ENCODE results near the gene AKR1C3. TPM values are rescaled to one million over a fixed set of nuclear protein-coding genes. Genes with fewer than 3 reads are reported as not detected.

The AKR1C3 gene
- total and polyA plus RNA-seq, 2 of the 4 experiments (the other 2 are of a cell fraction): 0.18 to 0.51 TPM

- Histone ChIP-seq H3K36me3 (ENCODE audit: control insufficient read depth, insufficient read depth, low read length) (no peaks in the 10 kb centered on the region), H3K79me1 (ENCODE audit: low read depth in 1 of 2, low read length in 2 of 2) (no peaks in the 10 kb centered on the region), H2AFZ (replicated peaks; ENCODE audit: low read length, poor library complexity) (no peak overlapping the region), H2BK20ac (ENCODE audit: low read depth, low read length) (no peak overlapping the region), H3K9me1 (ENCODE audit: insufficient read depth, low read length) (no peaks in the 10 kb centered on the region), H4K91ac (ENCODE audit: insufficient read depth, low read depth, low read length) (no peak overlapping the region), H3K4ac (ENCODE audit: low read depth, low read length) (no peak overlapping the region), H3K23ac (ENCODE audit: low read depth, low read length) (no peak overlapping the region), H4K8ac (ENCODE audit: low read depth in 2 of 2, low read length in 2 of 2) (no peak overlapping the region), H3K27me3 (ENCODE audit: control insufficient read depth, insufficient read depth, low read length) (no peaks in the 10 kb centered on the region), H3K4me3 (ENCODE audit: insufficient read depth, low read depth, low read length) (no peak overlapping the region), H3K14ac (replicated peaks; ENCODE audit: low read depth, low read length) (no peak overlapping the region), H3K27ac (ENCODE audit: insufficient read depth, low read length) (no peak overlapping the region), H3K4me2 (ENCODE audit: low read depth, low read length) (no peak overlapping the region), H3K18ac (ENCODE audit: low read depth, low read length) (no peak overlapping the region), H2BK5ac (ENCODE audit: low read depth, low read length, poor library complexity, severe bottlenecking) (no peak overlapping the region), H3K56ac (ENCODE audit: extremely low read depth, insufficient read depth, low read length) (no peak overlapping the region), H2AK9ac (replicated peaks; ENCODE audit: low read depth, low read length, poor library complexity) (no peak overlapping the region), H4K20me1 (ENCODE audit: insufficient read depth, low read length) (no peaks in the 10 kb centered on the region), H4K5ac (ENCODE audit: low read depth, low read length) (no peak overlapping the region), H3K9me3 (ENCODE audit: control insufficient read depth, insufficient read depth, low read length) (no peaks in the 10 kb centered on the region), H2AK5ac (ENCODE audit: low read depth, low read length) (no peak overlapping the region), H3K4me1 (ENCODE audit: control insufficient read depth, insufficient read depth, low read length) (no peaks in the 10 kb centered on the region; the same call in 1 of the 2 replicates), H3K9ac (ENCODE audit: low read depth, low read length) (no peak overlapping the region), H2BK120ac (ENCODE audit: low read depth, low read length) (no peak overlapping the region), H2BK15ac (ENCODE audit: low read depth, low read length) (no peak overlapping the region)
- ATAC-seq (ENCODE audit: low read depth) (no peak), DNase-seq (no peak)
- CTCF ChIA-PET: no interaction called here
- TF ChIP-seq FOS (IDR thresholded peaks at IDR 0.05; ENCODE audit: low read depth, low read length): no peak
- TF ChIP-seq RCOR1 (IDR thresholded peaks at IDR 0.05; ENCODE audit: insufficient replicate concordance, low read length): no peak
- no peak for TF ChIP-seq MAZ (IDR thresholded peaks at IDR 0.05; ENCODE audit: borderline replicate concordance, low read depth, low read length)
- no peak for TF ChIP-seq CTCF (conservative IDR thresholded peaks at IDR 0.05; ENCODE audit: low read depth, low read length)
- TF ChIP-seq USF2 (IDR thresholded peaks at IDR 0.05; ENCODE audit: low read depth, low read length): no peak
- TF ChIP-seq RAD21 (IDR thresholded peaks at IDR 0.05; ENCODE audit: low read length): no peak
- no peak for TF ChIP-seq NFE2L2 (IDR thresholded peaks at IDR 0.05; ENCODE audit: low read depth, low read length)
- no peak for TF ChIP-seq MXI1 (IDR thresholded peaks at IDR 0.05; ENCODE audit: borderline replicate concordance, low read depth, low read length)
- TF ChIP-seq MAFK (IDR thresholded peaks at IDR 0.05; ENCODE audit: low read depth, low read length): no peak
- no peak for TF ChIP-seq CHD1 (IDR thresholded peaks at IDR 0.05; ENCODE audit: low read depth, low read length)
- TF ChIP-seq BHLHE40 (IDR thresholded peaks at IDR 0.05; ENCODE audit: low read depth, low read length): no peak
- no peak for TF ChIP-seq ELK1 (IDR thresholded peaks at IDR 0.05; ENCODE audit: borderline replicate concordance, low read depth, low read length)
- TF ChIP-seq POLR2A (IDR thresholded peaks at IDR 0.05; ENCODE audit: low read depth, low read length): no peak
- BruUV-seq (replicated peaks): no TSS peak
- in situ Hi-C loops (cut with MboI; ENCODE audit: low sequenced_read_pairs) (no loop called here), intact Hi-C loops (cut with micrococcal nuclease) (loop anchor here (2.0 to 5.0 kb wide), 2 partner anchors 73 to 126 kb away; no protein-coding TSS in a partner anchor), dilution Hi-C loops (cut with HindIII; ENCODE audit: low sequenced_read_pairs, unreplicated experiment) (no loop called here)
- POLR2A ChIA-PET (ENCODE audit: unreplicated experiment): no interaction called here
- no CpG with 5 or more reads among the region's 2 CpGs for whole genome bisulfite sequencing, 2 experiments (ENCODE audit: extremely low coverage in 2 of 2, insufficient read length in 1 of 2)
These were observed 20.6 kb upstream of the AKR1C3 start for GRCh38 chr10:5073659-5074058.
